ENCODE results near the gene MRPS10.
"Not testable (repeated sequence)": the region's sequence is repeated elsewhere in the genome, so short reads cannot be mapped to it uniquely, and the experiment has no call there.

The MRPS10 gene

DNA sequence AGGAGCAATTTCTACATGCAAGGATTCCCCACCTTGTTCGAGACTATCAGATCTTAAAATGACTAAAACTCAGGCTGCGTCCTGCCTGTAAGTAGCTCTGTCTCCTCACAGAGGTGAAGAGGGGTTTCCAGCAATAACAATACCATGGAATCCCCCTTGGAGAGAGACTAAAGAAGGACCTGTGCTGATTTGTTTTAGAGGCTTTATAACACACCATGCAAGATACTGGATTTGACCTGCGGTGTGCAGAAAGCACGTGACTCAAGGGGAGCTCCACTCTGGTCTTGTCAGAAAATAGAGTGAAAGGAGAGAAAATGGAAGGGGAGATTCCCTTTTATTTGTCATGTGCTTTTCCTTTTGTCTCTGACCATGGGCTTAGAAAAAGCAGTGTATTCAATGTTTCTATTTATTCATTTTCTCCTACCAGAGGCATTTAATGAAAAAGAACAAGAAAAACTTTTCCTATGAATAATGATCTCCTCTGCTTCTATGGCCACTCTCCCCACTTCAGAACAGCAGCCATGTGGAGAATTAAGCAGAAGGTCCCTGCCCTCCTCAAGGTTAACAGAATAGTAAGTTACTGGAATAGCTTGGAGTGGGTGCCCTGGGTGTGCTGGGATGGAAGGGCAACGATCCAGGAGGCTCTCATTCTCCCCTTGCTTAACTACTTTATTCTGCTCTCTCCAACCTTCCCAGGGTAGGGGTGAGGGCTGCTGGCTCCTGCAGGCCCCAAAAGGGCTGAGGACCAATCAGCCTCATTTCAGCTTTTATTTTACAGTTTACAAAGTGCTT is 19.2 kb upstream of the MRPS10 start:
- no peak for DNase-seq

DNA sequence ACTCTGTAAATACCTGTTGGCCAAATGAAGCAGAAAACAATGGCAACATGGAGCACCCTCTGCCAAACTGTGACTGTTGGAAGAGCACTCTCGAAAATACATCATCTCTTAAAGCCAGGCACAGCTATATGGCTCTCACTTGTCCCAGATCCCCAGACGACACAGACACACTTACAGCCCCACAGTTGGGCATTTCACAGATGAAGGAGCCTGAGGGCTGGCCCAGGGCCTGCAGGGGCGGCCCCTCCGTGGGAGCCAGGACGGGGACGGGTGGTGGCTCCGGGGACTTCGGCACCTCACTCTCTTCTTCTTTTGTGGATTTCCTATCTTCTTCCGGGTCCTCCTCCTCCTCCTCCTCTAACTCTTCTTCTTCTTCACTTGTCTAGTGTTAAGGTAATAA is 18.4 kb upstream of the MRPS10 start:
- no peak for DNase-seq

DNA sequence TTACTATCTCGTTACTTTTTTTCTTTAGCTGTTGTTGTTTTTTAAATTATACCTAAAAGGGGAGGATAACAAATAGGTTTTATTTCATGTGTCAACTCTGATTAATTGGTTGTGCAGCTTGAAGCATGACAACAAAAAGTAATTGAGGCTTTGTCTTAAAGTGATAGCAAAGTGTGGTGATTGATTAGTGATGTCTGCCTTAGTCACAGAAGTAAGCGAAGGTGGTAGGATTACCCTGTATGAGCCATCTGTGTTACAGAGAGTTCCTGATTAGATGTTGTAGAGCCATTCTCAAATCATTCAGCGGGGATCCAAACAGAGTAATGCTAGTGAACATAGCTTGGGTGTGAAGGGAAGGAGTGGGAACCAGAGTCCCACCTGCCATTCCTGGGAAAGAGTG is 14.4 kb upstream of the MRPS10 start:
- DNase-seq, result no peak

DNA sequence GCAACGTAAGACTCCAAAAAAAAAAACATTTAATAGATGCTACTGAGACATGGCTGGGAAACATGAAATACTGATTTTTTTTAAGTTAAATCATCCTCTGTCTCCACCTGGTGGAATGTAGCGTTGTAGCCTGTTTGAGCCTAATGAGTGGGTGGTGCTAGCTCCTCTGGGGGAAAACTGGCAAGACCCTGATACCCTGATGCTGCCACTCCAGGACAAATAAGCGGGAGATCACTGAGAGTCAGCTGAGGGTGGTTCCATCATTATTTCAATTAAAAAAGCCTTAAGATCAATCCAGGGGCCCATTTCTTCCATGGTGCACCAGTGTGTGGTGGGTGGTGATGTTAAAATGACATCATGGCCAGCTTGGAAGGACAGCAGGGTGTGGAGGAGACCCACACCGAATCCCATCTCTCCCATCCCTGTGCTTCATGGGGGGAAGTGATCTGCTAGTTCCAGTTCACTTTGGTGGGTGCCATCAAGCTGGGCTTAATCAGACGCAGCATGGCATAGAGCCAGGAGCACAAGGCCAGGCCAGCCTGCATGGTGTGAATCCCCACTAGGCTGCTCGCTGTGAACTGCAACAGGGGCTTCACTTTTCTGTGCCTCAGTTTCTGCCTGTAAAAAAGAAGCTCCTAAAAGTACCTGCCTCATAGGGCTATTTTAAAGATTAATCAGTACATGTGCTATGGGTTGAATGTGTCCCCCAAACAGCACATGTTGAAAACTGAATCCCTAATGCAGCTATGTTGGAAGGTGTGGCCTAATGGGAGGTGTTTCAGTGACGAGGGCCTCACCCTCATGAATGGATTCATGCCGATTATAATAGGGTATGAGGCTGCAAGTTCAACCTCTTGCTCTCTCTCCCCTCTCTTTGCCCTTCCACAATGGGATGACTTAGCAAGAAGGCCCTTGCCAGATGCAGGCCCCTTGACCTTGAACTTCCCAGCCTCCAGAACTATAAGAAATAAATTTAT is 13.0 kb upstream of the MRPS10 start:
- no peak for DNase-seq

DNA sequence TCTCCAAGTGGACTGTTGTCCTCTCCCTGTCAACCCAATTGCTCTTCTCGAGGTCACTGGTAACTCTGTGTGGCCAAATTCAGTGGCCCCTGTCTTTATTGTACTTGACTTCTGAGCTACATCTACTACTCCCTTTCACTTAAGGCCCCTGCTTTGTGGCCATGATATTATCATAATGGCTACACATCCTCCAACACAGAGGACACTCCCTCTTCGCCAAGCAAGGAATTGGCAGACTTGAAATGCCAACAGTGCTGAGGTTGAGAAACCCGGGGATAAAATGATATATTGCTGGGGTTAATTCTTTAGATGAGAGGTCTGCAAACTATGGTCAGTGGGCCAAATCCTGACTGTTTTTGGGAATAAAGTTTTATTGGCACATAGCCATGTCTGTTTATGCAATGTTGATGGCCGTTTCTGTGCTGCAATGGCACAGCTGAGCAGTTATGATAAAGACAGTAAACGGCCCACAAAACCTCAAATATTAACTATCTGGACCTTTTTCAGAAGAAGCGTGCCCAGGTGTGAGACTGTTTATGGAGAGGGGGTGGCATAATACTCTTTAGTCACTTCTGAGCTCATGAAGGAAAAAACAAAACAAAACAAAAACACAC is 12.0 kb upstream of the MRPS10 start:
- DNase-seq, result no peak

DNA sequence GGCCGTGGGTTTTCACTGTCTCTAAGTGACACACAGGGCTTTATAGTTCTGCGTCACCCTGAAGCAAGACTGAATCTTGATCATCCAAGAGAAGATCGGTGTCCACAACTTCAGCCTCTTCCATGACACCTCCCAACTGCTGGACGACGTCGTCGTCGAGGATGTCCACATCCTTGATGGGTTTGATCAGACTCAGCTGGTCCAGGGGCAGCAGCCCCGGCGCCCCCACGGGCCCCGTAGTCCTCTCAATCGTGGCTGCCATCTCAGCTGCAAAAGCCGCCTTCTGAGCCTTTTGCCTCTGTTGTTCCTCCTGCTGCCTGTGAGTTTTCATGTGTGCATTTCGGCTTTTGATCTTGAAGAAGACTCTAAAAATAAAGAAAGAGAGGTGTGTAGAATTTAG is 10.6 kb upstream of the MRPS10 start:
- no peak for DNase-seq

DNA sequence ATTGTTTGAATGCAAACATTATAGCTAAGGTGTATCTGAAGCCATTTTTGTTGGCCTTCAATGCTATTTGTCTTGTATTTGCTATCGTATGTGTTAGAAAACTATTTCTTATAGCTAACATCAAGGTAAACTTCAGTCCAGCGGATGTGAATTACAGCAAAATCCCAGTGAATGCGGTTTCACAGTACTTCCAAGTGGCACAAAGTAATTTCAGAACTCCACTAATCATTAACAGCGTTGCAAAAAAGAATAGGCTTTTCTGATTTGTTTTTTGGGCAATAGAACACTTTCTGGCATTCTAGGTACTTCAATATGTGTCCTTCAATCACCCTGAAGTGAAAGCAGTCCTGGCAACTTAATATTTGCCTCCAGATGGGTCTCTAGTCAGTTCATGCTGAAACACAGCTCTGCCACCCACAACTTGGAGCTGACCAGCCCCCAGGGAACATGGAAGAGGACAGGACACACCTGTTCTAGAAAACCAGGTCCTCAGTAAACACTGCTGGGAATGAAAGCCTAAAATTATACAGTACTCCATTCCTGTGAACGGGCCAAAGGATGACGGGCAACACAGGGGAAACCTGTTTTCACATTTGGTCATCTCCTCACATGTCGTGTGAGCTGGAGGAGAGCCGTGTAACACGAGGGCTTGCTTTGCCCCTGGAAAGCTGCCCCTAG is 9.7 kb upstream of the MRPS10 start:
- no peak for DNase-seq

DNA sequence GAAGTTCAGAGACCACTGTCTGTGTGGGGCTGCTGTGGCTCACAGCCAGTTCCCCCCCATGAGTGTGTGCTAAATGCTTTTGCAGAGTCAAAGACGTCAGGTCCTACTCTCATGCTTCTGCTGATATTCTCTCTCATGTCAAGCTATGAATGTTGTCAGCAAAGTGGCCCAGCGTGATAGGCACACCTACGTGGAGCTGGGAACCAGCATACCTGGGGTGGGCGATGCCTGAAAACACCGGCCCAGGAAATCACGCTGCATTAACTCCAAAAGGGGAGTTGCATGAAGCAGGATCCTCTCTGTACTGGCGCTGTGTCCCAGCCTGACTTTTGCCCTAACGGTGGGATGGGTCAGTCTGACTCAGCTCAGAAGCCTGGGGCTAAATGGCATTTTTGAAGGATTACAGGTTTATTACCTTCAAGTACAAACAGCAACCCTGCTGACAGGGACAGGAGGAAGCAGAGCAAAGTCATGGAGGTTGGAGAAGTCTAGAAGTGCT is 9.0 kb upstream of the MRPS10 start:
- no peak for DNase-seq

DNA sequence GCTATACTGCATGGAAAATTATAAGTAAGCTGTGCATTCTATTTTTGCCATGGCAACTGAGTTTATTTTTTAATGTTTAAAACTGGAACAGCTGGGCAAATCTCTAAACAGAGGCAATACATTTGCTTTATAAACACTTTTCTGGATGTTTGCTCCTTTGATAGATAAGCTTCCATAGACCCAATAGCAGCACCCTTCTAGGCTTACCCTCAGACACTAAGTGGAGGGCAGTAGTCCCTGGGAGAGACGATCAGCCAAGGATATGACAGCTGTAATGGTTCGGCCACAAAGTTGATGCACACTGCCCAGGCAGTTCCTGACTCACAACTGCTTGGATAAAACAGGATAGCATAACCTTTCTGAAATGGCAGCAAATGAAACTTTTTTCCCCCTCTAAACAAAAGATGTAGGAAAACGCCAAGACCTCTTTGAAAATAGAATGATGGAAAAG is 8.5 kb upstream of the MRPS10 start:
- no peak for DNase-seq

DNA sequence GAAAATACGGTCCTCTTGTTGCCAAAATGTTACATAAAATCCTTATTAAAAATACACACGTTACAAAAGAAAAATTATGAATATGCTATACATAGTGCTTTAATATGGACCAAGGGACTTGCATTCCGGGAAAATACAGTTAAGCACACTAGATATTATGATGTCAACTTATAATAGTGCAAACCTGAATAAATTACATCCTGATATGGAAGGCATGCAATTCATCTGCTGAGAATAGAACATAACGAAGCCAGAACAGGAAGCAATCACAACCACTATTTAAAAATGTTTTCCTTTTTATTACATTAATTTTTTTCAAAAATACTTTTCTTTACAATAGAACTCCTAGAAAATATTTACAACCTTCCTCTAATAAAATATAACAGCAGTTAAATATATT is 7.8 kb upstream of the MRPS10 start:
- DNase-seq, result no peak

DNA sequence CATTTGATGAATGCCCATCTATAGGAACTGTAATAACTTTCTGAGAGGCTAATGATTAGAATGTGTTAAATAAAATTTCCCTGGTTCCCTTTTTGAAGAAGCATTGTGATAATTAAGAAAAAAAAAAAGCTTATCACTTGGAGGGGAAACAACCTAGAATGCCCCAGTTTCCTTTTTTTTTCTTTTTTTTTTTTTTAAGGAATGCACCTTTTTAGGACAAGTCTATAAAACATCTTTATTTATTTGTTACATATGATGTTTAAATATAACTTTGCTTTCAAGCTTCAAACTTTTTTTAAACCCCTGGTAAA is 7.3 kb upstream of the MRPS10 start:
- DNase-seq, result no peak

DNA sequence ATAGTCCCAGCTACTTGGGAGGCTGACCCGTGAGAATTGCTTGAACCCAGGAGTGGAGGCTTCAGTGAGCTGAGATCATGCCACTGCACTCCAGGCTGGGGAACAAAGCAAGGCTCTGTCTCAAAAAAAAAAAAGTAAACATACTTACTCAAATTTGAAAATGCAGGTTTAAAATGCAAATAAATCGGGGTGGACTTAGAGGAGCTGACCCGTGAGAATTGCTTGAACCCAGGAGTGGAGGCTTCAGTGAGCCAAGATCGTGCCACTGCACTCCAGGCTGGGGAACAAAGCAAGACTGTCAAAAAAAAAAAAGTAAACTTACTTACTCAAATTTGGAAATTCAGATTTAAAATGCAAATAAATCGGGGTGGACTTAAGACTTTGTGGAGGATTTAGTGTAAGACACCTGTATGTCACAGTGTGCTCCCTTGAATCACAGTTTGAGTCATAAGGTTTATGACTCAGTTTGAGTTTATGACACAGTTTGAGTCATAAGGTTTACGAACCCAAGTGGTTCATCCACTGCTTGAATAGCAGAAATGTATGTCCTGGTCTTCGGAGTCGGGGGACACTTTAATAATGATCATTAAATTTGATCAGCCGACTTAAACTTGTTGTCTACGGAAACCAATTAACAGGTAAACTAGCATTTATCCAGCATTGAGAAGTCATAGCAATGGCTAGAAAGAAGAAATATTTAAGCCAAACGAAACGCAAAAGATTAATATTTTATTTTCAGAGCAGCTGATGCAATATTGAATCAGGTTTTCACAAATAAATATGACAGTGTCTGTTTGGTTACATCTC is 6.8 kb upstream of the MRPS10 start:
- DNase-seq, result no peak

DNA sequence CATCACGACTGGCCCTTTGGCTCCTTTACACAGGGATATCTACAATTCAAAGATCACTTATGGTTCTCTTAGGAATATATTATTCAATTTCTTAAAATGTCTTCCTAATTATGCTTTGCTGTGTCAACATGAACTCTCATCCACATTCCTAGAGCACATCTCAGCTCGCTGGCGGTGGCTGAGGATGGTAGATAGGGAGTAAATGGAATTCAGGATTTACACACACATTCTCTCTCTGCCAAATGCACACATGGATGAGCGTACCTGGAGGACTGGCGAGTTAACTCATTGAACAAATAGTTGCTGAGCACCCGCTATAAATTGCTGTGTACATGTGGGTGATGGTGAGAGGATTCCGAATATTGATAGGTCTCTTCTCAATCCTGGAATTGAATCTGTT is 4.8 kb upstream of the MRPS10 start:
- no peak for DNase-seq

DNA sequence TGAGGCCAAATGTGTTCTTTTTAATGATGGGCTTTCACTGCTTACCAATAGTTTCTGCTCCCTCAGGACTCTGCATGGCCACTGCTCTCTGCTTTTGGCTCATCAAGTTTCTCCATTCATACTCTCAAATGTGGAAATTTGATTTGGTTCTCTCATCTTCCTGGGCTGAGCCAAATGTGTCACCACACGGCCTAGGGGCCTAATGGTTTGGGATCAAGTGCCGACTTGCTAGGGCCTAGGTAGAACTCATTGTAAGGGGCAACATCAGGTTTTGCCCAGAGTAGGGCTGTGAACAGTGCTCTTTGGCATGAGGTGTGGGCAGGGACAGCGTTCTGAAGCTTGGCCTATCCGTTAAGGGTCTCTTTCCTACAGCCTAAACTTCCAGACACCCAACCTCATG is 3.9 kb upstream of the MRPS10 start:
- DNase-seq, result no peak

DNA sequence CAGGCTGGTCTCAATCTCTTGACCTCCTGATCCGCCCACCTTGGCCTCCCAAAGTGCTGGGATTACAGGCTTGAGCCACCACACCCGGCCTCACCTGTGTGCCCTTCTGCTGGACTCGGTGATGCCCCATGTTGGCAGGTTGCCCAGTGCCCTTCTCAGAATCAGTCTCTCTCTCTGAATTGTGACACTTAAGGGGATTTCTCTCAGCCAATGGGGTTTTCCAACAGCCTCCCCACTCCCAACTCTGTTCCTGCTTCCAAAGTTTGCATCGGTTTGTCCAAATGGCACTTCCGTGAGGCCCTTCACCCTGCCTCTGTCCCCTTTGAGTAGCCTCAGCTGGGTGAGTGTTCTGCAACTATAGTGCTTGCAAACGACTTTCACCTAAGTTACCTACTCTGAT is 3.1 kb upstream of the MRPS10 start:
- DNase-seq, result no peak

DNA sequence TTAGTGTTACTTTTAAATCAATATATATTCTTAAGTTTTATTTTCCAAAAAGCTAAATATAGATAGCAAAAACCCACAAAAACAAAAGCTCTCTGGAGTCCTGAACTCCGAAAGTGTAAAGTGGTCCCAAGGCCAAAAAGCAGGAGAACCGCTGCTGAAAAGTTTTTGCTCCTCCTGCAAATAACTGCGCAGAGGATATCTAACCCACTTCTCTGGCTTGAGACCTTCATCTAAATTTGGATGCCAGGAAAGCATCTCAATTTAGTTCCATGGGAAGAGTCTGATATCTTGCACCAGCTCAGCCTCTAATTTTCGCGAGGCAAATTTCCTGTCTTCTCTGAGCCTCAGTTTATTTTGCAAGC is 523 bp downstream of the MRPS10 start:
- no peak for DNase-seq

DNA sequence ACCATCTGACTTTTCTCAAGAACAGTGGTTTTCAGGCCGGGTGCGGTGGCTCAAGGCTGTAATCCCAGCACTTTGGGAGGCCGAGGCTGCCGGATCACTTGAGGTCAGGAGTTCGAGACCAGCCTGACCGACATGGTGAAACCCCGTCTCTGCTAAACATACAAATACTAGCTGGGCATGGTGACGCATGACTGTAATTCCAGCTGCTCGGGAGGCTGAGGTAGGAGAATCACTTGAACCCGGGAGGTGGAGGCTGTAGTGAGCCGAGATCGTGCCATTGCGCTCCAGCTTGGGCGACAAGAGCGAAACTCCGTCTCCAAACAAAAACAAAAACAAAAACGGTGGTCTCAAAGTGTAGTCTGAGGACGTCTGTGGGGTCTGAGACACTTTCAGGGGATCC is 1.2 kb downstream of the MRPS10 start:
- DNase-seq, result not testable (repeated sequence)

DNA sequence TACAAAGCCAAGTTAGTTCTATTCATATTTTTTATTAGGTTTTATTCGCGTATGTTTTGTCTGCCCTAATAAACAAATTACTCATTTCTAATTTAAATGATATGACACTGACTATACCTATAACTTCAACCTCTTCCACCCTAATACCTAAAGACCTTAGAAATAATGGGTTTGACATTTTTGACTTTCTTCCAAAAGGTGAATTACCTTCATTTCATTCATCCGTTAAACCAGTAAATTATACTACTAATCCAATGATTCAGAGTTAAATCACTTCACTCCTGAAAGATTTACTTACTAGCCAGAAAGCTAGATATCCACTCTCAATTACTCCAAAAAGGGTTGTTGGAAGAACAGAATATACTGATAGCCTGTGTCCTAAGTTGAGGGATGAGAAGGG is 5.2 kb downstream of the MRPS10 start:
- DNase-seq, result no peak

DNA sequence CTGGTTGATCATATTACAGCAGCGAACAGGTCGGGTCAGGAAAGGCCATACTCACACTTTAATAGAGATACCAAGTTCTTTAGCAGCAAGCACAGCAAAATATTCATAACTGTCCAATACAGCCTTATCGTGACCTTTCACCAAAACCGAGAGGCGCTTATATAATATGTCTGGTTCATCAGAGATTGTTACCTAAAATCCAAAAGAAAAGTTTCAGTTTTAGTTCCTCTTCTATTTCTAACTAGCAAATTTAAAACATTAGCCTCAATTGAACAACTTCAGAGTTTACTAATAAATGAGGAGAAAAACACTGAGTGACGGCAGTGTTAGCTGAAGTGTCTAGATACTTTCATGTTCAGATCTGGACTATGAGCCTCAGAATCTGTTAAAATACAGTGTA is 5.9 kb downstream of the MRPS10 start:
- no peak for DNase-seq

DNA sequence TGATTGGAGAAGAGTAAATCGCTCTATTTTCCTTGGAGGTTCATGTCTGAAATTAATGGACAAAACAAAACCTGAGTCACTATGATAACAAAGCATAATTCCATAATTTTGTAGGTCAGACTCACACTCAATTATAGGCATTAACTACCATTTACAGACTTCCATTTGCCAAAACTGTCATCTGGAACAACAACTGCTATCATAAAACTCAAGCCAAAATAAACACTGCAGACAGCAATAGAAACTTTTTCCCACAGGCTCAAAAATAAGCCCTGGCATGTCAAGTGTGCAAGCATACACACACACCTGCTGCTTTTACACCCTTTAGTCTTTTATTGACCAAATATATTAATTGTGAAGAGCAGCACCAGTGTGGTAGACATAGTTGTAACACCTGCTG is 7.1 kb downstream of the MRPS10 start:
- DNase-seq, result no peak

DNA sequence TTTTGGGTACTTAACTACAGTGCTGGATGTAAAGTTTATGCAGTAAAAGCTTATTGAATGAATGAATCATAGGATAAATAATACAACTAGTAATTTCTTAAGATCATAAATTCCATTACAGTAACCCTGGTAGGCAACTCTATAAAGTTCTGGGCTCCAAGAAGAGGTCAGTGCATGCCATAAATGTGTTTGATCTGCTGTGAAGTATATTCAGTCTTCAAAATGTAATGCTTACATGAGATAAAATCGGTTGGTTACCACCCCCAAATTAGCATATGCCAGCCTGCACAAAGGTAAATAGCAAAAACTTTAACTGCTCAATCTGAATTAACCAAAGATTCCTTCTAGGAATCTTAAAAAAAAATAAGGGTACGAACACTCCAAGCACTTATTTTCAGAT is 10.1 kb downstream of the MRPS10 start:
- DNase-seq, result not testable (repeated sequence)

DNA sequence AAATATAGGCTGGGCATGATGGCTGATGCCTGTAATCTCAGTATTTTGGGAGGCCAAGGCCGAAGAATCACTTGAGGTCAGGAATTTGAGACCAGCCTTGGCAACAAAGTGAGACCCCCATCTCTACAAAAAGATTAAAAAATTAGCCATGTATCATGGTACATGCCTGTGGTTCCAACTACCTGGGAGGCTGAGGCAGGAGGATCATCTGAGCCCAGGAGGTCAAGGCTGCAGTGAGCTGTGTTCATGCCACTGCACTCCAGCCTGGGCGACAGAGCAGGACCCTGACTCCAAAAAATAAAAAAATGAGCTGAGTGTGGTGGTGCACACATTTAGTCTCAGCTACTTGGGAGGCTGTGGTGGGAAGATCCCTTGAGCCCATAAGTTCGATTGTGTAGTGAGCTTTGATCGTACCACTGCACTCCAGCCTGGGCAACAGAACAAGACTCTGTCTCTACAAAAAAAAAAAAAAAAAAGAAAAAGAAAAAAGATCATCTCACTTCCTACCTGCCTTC is 12.8 kb downstream of the MRPS10 start:
- DNase-seq, result no peak

Measured in activated CD4-positive, alpha-beta T cell treated with anti-CD3 and anti-CD28 coated beads for 1 hour (primary cell).